Caco-2 (cell line): Measurements from ENCODE around the gene SENP1. TPM values are rescaled to one million over a fixed set of nuclear protein-coding genes. Genes with fewer than 3 reads are reported as not detected.

Experiments
- BruUV-seq: library from RNA; stranded (reverse); fragments of 400-500 nt; replicated peaks from 2 replicates; lab custom pipeline; 2021; lab: Mats Ljungman, UMichigan
- CTCF ChIA-PET: fragments of 300-600 bp; sonication (Branson Sonifier 250); formaldehyde crosslinking; loops from one replicate; lab custom pipeline; 2022; ENCODE audit warnings: antibody characterized with exemption; lab: Charles Lee
- POLR2A ChIA-PET: fragments of 300-600 bp; sonication (Branson Sonifier 250); formaldehyde crosslinking; loops from one replicate; lab custom pipeline; 2022; ENCODE audit warnings: antibody characterized with exemption; lab: Charles Lee
- DNase-seq, 2 experiments: peaks; one replicate each; pipeline versions ENCODE4 v3.0.0 to v3.0.0-alpha.2; 2020 to 2022
- H3K27me3 ChIP-seq: replicated peaks from 2 replicates; pipeline ENCODE4 v1.6.0; 2011; ENCODE audit warnings: low read length; ENCODE audit not compliant: control insufficient read depth, insufficient read depth
- H3K36me3 ChIP-seq: 2 replicates; pipeline ENCODE4 v1.5.1; 2011; ENCODE audit warnings: low read length; ENCODE audit not compliant: control insufficient read depth, insufficient read depth
- H3K4me1 ChIP-seq: fragments of 250-450 bp; sonication (Bioruptor Pico); 2 replicates; pipeline ENCODE4 v1.5.1; 2020; ENCODE audit warnings: mild to moderate bottlenecking
- H3K4me3 ChIP-seq: 2 replicates; pipeline ENCODE4 v1.5.1; 2011; ENCODE audit warnings: low read depth, mild to moderate bottlenecking, control low read depth, low read length
- H3K9me3 ChIP-seq: fragments of 250-450 bp; sonication (Bioruptor Pico); 2 replicates; pipeline ENCODE4 v1.5.1; 2020; ENCODE audit warnings: mild to moderate bottlenecking, moderate library complexity
- H3K27ac Mint-ChIP-seq: one replicate; pipeline ENCODE4 v1.8.0; 2022; ENCODE audit warnings: mixed read lengths; ENCODE audit not compliant: unreplicated experiment
- H3K27me3 Mint-ChIP-seq: one replicate; pipeline ENCODE4 v1.8.0; 2022; ENCODE audit warnings: mixed read lengths; ENCODE audit not compliant: insufficient read depth, unreplicated experiment
- H3K36me3 Mint-ChIP-seq: one replicate; pipeline ENCODE4 v1.8.0; 2022; ENCODE audit warnings: mild to moderate bottlenecking, mixed read lengths; ENCODE audit not compliant: insufficient read depth, unreplicated experiment
- H3K4me1 Mint-ChIP-seq: one replicate; pipeline ENCODE4 v1.8.0; 2022; ENCODE audit warnings: low read depth, mixed read lengths; ENCODE audit not compliant: unreplicated experiment
- H3K4me3 Mint-ChIP-seq: one replicate; pipeline ENCODE4 v1.8.0; 2022; ENCODE audit warnings: mild to moderate bottlenecking, moderate library complexity, mixed read lengths; ENCODE audit not compliant: unreplicated experiment
- H3K9me3 Mint-ChIP-seq: one replicate; pipeline ENCODE4 v1.8.0; 2022; ENCODE audit warnings: mixed read lengths; ENCODE audit not compliant: unreplicated experiment
- CTCF ChIP-seq, 2 experiments: fragments of 200-600 bp in 1 of 2; IDR thresholded peaks; 1 replicate in 1 of 2; 2 replicates in 1 of 2; pipeline versions ENCODE4 v1.5.1 to v1.8.0; 2011 to 2022; ENCODE audit warnings: antibody characterized with exemption in 1 of 2, control low read depth in 1 of 2, inconsistent platforms in 1 of 2, low read depth in 1 of 2, low read length in 1 of 2, mild to moderate bottlenecking in 1 of 2, moderate library complexity in 1 of 2; ENCODE audit not compliant: insufficient read depth in 1 of 2, severe bottlenecking in 1 of 2, unreplicated experiment in 1 of 2
- intact Hi-C: fragments of 100-400 bp; cut with micrococcal nuclease; formaldehyde crosslinking; loops from one replicate; pipeline ENCODE4 v1.10.0; 2022; ENCODE audit not compliant: unreplicated experiment
- total RNA-seq: library from RNA; stranded (reverse); gene quantifications from 2 replicates; pipeline ENCODE4 v1.2.3, GENCODE V29; 2022

Gene SENP1
- total RNA-seq, 1 experiment from 2014 or later = 40.4 TPM

- H3K27me3 ChIP-seq = no peaks in the 10 kb centered on the region
- POLR2A ChIA-PET = no interaction called here
- Mint-ChIP-seq H3K4me3 (no peak overlapping the region), H3K36me3 (peaks cover 19% of the 10 kb centered on the region), H3K27ac (peak overlapping the region; percentile 10), H3K4me1 (peaks cover 66% of the 10 kb centered on the region), H3K27me3 (no peaks in the 10 kb centered on the region), H3K9me3 (no peaks in the 10 kb centered on the region)
- no peaks in the 10 kb centered on the region for H3K9me3 ChIP-seq
- no peak for DNase-seq
- intact Hi-C loops = no loop called here
- TF ChIP-seq CTCF (IDR thresholded peaks at IDR 0.05; ENCODE audit: insufficient read depth in 1 of 2, low read depth in 1 of 2, low read length in 1 of 2, severe bottlenecking in 1 of 2, unreplicated experiment in 1 of 2) = no peak
- CTCF ChIA-PET = interaction anchor here (1.2 kb wide), 1 partner anchor 17 kb away, joined by 3 read pairs; no protein-coding TSS in a partner anchor
- H3K36me3 ChIP-seq = no peaks in the 10 kb centered on the region
- BruUV-seq = no TSS peak
- H3K4me1 ChIP-seq = peaks cover 49% of the 10 kb centered on the region
- no peak overlapping the region for H3K4me3 ChIP-seq
Measured at GRCh38 chr12:48039151-48039550, 66.7 kb downstream of the SENP1 start.

DNA sequence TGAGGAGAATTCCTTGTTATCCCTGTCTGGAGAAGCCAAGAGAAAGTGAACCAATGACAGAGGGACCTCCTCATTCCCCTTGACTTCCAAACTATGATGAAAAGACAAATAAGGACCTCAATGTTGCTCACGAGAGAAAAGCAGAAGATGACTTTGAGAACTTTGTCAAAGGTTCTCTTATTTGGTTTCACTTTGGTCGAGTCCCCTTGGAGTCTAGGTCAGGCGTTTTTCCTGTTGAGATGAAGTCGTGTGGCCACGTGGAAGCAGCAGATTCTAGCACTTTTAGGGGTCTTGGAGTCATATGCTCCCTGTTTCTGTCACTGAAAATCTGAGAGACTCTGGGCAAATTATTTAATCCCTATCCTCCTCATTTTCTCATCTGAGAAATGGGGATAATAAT lies 67.8 kb downstream of the SENP1 start:
- POLR2A ChIA-PET = no interaction called here
- H3K9me3 Mint-ChIP-seq = no peaks in the 10 kb centered on the region
- Histone ChIP-seq H3K27me3 (no peaks in the 10 kb centered on the region), H3K4me3 (no peak overlapping the region), H3K9me3 (no peaks in the 10 kb centered on the region), H3K36me3 (no peaks in the 10 kb centered on the region), H3K4me1 (peaks cover 49% of the 10 kb centered on the region)
- intact Hi-C loops = no loop called here
- H3K4me3 Mint-ChIP-seq = peak overlapping the region; percentile 27
- TF ChIP-seq CTCF (IDR thresholded peaks at IDR 0.05; ENCODE audit: insufficient read depth in 1 of 2, low read depth in 1 of 2, low read length in 1 of 2, severe bottlenecking in 1 of 2, unreplicated experiment in 1 of 2) = no peak
- peaks cover 9% of the 10 kb centered on the region for H3K36me3 Mint-ChIP-seq
- no TSS peak for BruUV-seq
- H3K27ac Mint-ChIP-seq = peak overlapping the region; percentile 97
- H3K27me3 Mint-ChIP-seq = no peaks in the 10 kb centered on the region
- CTCF ChIA-PET = no interaction called here
- peaks cover 60% of the 10 kb centered on the region for H3K4me1 Mint-ChIP-seq
- DNase-seq = no peak

- DNase-seq = peak; percentile 79 to 86
- peaks cover 9% of the 10 kb centered on the region for H3K36me3 Mint-ChIP-seq
- H3K27me3 ChIP-seq = no peaks in the 10 kb centered on the region
- H3K4me1 Mint-ChIP-seq = peaks cover 65% of the 10 kb centered on the region
- H3K36me3 ChIP-seq = no peaks in the 10 kb centered on the region
- TF ChIP-seq CTCF (IDR thresholded peaks at IDR 0.05; ENCODE audit: insufficient read depth in 1 of 2, low read depth in 1 of 2, low read length in 1 of 2, severe bottlenecking in 1 of 2, unreplicated experiment in 1 of 2) = no peak
- H3K9me3 ChIP-seq = no peaks in the 10 kb centered on the region
- peaks cover 49% of the 10 kb centered on the region for H3K4me1 ChIP-seq
- no peaks in the 10 kb centered on the region for H3K9me3 Mint-ChIP-seq
- peak overlapping the region; percentile 27 for H3K4me3 Mint-ChIP-seq
- no peak overlapping the region for H3K4me3 ChIP-seq
- CTCF ChIA-PET = interaction anchor here (0.9 kb wide), 1 partner anchor 22 kb away, joined by 4 read pairs; no protein-coding TSS in a partner anchor
- POLR2A ChIA-PET = interaction anchor here (0.5 kb wide), 1 partner anchor 35 kb away, joined by 3 read pairs; no protein-coding TSS in a partner anchor
- H3K27me3 Mint-ChIP-seq = no peaks in the 10 kb centered on the region
- intact Hi-C loops = loop anchor here (1.0 kb wide), 2 partner anchors 14 to 35 kb away; no protein-coding TSS in a partner anchor
- no TSS peak for BruUV-seq
- H3K27ac Mint-ChIP-seq = peak overlapping the region; percentile 97
Measured at GRCh38 chr12:48037267-48037915, 68.5 kb downstream of the SENP1 start.
